Endodermal cell (in vitro differentiated cells): ENCODE data around the gene TMPRSS13. TPM values are rescaled to one million over a fixed set of nuclear protein-coding genes. Genes with fewer than 3 reads are reported as not detected.

ENCODE experiments used
- DNase-seq: peaks from one replicate; pipeline ENCODE4 v3.0.0-alpha.2; 2017
- H3K27ac ChIP-seq: 2 replicates; pipeline ENCODE4 v1.5.1; 2013; ENCODE audit warnings: mild to moderate bottlenecking, low read depth, low read length, moderate library complexity
- H3K27me3 ChIP-seq: 2 replicates; pipeline ENCODE4 v1.6.1; 2013; ENCODE audit warnings: mild to moderate bottlenecking, low read length, moderate library complexity; ENCODE audit not compliant: insufficient read depth, control insufficient read depth, poor library complexity, severe bottlenecking
- H3K36me3 ChIP-seq: 2 replicates; pipeline ENCODE4 v1.7.0; 2013; ENCODE audit warnings: mild to moderate bottlenecking, low read length, moderate library complexity; ENCODE audit not compliant: control insufficient read depth, insufficient read depth
- H3K4me1 ChIP-seq: one replicate; pipeline ENCODE4 v1.7.0; 2013; ENCODE audit warnings: low read length; ENCODE audit not compliant: control insufficient read depth, insufficient read depth
- H3K4me3 ChIP-seq: 2 replicates; pipeline ENCODE4 v1.5.1; 2013; ENCODE audit warnings: mild to moderate bottlenecking, low read length, moderate library complexity
- H3K9ac ChIP-seq: 2 replicates; pipeline ENCODE4 v1.6.1; 2013; ENCODE audit warnings: mild to moderate bottlenecking, low read length, moderate library complexity; ENCODE audit not compliant: poor library complexity, severe bottlenecking; ENCODE audit errors: extremely low read depth
- H3K9me3 ChIP-seq: 2 replicates; pipeline ENCODE4 v1.6.1; 2013; ENCODE audit warnings: mild to moderate bottlenecking, low read length, moderate library complexity; ENCODE audit not compliant: control insufficient read depth
- H3K27ac Mint-ChIP-seq: 2 replicates; pipeline ENCODE4 v1.8.0; 2020; ENCODE audit warnings: mixed read lengths
- H3K27me3 Mint-ChIP-seq: 2 replicates; pipeline ENCODE4 v1.8.0; 2021; ENCODE audit warnings: mild to moderate bottlenecking, mixed read lengths; ENCODE audit not compliant: insufficient read depth
- H3K36me3 Mint-ChIP-seq: 2 replicates; pipeline ENCODE4 v1.8.0; 2020; ENCODE audit warnings: low read depth, mixed read lengths
- H3K4me1 Mint-ChIP-seq: 2 replicates; pipeline ENCODE4 v1.8.0; 2020; ENCODE audit warnings: mixed read lengths
- H3K4me3 Mint-ChIP-seq: 2 replicates; pipeline ENCODE4 v1.8.0; 2020; ENCODE audit warnings: mild to moderate bottlenecking, moderate library complexity, mixed read lengths
- H3K9me3 Mint-ChIP-seq: 2 replicates; pipeline ENCODE4 v1.8.0; 2020; ENCODE audit warnings: mild to moderate bottlenecking, mixed read lengths
- WGBS, 2 experiments: methylation state at CpG; one replicate each; pipeline versions ENCODE4 v1.1.5 to v1.1.7; 2013; ENCODE audit warnings: missing lambda C conversion rate in 2 of 2, mixed read lengths in 1 of 2; ENCODE audit not compliant: insufficient coverage in 1 of 2, insufficient read length in 1 of 2; 5-methylcytosine and 5-hydroxymethylcytosine counted together
- total RNA-seq, 2 donors: library from RNA; stranded (reverse); fragmentation: NEBNext Ultra II Directional in 1 of 2; extraction: Animal tissue kit (Norgen Biotek cat#: 25700) in 1 of 2; gene quantifications; 2 replicates in 1 of 2; 3 replicates in 1 of 2; pipeline ENCODE4 v1.2.1, GENCODE V29; 2021
- TF ChIP-seq, protein P1 (sequence below): fragments of 200-600 bp; sonication (generic); conservative IDR thresholded peaks from 2 replicates; pipeline ENCODE4 v1.5.0; 2021; ENCODE audit warnings: antibody characterized with exemption, mild to moderate bottlenecking

Gene TMPRSS13
- total RNA-seq, 2 donors from 2014 or later: 2.5 to 6.4 TPM

GRCh38 chr11:117933930-117934329 lies 4.7 kb upstream of the TMPRSS13 start:
- peaks cover 12% of the 10 kb centered on the region for H3K4me1 ChIP-seq
- H3K27me3 ChIP-seq: no peaks in the 10 kb centered on the region
- H3K27ac ChIP-seq: no peak overlapping the region
- no peaks in the 10 kb centered on the region for H3K9me3 ChIP-seq
- 68 to 73% methylated on average over 3 to 5 of the region's 5 CpGs for WGBS, 2 experiments
- H3K27me3 Mint-ChIP-seq: no peaks in the 10 kb centered on the region
- H3K36me3 Mint-ChIP-seq: no peaks in the 10 kb centered on the region
- H3K4me3 ChIP-seq: no peak overlapping the region
- TF ChIP-seq, protein P1, sequence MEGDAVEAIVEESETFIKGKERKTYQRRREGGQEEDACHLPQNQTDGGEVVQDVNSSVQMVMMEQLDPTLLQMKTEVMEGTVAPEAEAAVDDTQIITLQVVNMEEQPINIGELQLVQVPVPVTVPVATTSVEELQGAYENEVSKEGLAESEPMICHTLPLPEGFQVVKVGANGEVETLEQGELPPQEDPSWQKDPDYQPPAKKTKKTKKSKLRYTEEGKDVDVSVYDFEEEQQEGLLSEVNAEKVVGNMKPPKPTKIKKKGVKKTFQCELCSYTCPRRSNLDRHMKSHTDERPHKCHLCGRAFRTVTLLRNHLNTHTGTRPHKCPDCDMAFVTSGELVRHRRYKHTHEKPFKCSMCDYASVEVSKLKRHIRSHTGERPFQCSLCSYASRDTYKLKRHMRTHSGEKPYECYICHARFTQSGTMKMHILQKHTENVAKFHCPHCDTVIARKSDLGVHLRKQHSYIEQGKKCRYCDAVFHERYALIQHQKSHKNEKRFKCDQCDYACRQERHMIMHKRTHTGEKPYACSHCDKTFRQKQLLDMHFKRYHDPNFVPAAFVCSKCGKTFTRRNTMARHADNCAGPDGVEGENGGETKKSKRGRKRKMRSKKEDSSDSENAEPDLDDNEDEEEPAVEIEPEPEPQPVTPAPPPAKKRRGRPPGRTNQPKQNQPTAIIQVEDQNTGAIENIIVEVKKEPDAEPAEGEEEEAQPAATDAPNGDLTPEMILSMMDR: peak; percentile 61
- H3K9me3 Mint-ChIP-seq: no peaks in the 10 kb centered on the region
- no peak overlapping the region for H3K4me3 Mint-ChIP-seq
- DNase-seq: peak; percentile 80
- H3K36me3 ChIP-seq: no peaks in the 10 kb centered on the region
- H3K9ac ChIP-seq: no peak overlapping the region
- peak overlapping the region; percentile 54 for H3K27ac Mint-ChIP-seq
- peaks cover 60% of the 10 kb centered on the region for H3K4me1 Mint-ChIP-seq

- H3K4me1 ChIP-seq: peaks cover 14% of the 10 kb centered on the region
- no peak overlapping the region for H3K9ac ChIP-seq
- H3K27ac ChIP-seq: no peak overlapping the region
- H3K27me3 ChIP-seq: peaks cover under 1% of the 10 kb centered on the region
- no peak for DNase-seq
- Mint-ChIP-seq H3K27ac (peak overlapping the region; percentile 54), H3K4me3 (no peak overlapping the region), H3K4me1 (peaks cover 63% of the 10 kb centered on the region), H3K9me3 (no peaks in the 10 kb centered on the region), H3K27me3 (no peaks in the 10 kb centered on the region), H3K36me3 (no peaks in the 10 kb centered on the region)
- no peak overlapping the region for H3K4me3 ChIP-seq
- no peaks in the 10 kb centered on the region for H3K36me3 ChIP-seq
- WGBS, 2 experiments: 92 to 93% methylated on average over 2 to 4 of the region's 4 CpGs
- TF ChIP-seq, protein P1: no peak
- H3K9me3 ChIP-seq: no peaks in the 10 kb centered on the region
These were observed 4.3 kb upstream of the TMPRSS13 start for GRCh38 chr11:117933475-117933874.

DNA sequence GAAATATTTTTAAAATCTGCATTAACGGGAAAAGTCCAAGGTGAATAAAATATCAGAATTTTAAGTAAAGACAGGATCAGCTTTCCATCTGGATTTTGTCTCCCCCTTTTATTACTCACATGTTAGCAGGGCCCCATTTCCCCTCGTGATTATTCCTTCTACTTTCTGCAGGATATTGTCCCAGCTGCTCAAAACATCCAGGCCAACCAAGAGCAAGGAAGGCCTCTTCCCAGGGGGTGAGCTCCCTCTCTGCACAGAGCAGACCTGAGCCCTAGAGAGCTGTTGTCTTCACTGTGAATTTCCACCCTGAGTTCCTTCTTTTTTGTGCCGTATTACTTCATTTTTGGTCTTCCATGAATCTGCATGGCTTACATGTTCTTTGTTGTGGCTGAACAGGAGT lies 3.7 kb upstream of the TMPRSS13 start:
- peak; percentile 45 for DNase-seq
- H3K4me1 ChIP-seq: peaks cover 14% of the 10 kb centered on the region
- no peaks in the 10 kb centered on the region for H3K27me3 Mint-ChIP-seq
- peaks cover 64% of the 10 kb centered on the region for H3K4me1 Mint-ChIP-seq
- H3K27ac ChIP-seq: no peak overlapping the region
- H3K27me3 ChIP-seq: peaks cover 6% of the 10 kb centered on the region
- H3K27ac Mint-ChIP-seq: peak overlapping the region; percentile 74
- no peaks in the 10 kb centered on the region for H3K9me3 Mint-ChIP-seq
- no peaks in the 10 kb centered on the region for H3K9me3 ChIP-seq
- WGBS, 2 experiments: 79 to 86% methylated on average over 3 of the region's 3 CpGs
- no peak overlapping the region for H3K4me3 Mint-ChIP-seq
- TF ChIP-seq, protein P1: no peak
- H3K9ac ChIP-seq: no peak overlapping the region
- H3K4me3 ChIP-seq: no peak overlapping the region
- H3K36me3 ChIP-seq: no peaks in the 10 kb centered on the region
- H3K36me3 Mint-ChIP-seq: no peaks in the 10 kb centered on the region
